LNCAP (cell line): Measurements from ENCODE around the gene PPP1R12C.

Experiments used
- CTCF ChIP-seq: fragments of 450-650 bp; IDR thresholded peaks from 2 replicates; pipeline ENCODE4 v1.5.1; 2017; ENCODE audit warnings: mild to moderate bottlenecking

Gene PPP1R12C

GRCh38 chr19:55091955-55092354 is 25.5 kb downstream of the PPP1R12C start:
- no peak for TF ChIP-seq CTCF

- TF ChIP-seq CTCF, result no peak
These were observed 26.1 kb downstream of the PPP1R12C start for GRCh38 chr19:55091126-55091910.

GRCh38 chr19:55090564-55090963 is 26.9 kb downstream of the PPP1R12C start:
- no peak for TF ChIP-seq CTCF

- TF ChIP-seq CTCF, result no peak
These were observed 28.0 kb downstream of the PPP1R12C start for GRCh38 chr19:55089342-55089944.

- peak; percentile 71 for TF ChIP-seq CTCF
These were observed 28.7 kb downstream of the PPP1R12C start for GRCh38 chr19:55088543-55089341.

GRCh38 chr19:55088021-55088451 is 29.4 kb downstream of the PPP1R12C start:
- TF ChIP-seq CTCF, result no peak

GRCh38 chr19:55087542-55087901 is 29.9 kb downstream of the PPP1R12C start:
- no peak for TF ChIP-seq CTCF
